DND-41 (cell line): Measurements from ENCODE around the gene LIME1.

ENCODE experiments used
- ATAC-seq: fragments of 200-7000 bp; cut with Tn5 transposase; 3 replicates; pipeline ENCODE4 v1.9.1; 2021; ENCODE audit warnings: low read depth; ENCODE audit not compliant: insufficient read depth
- DNase-seq: peaks from one replicate; pipeline ENCODE4 v3.0.0-alpha.2; 2020
- H2AFZ ChIP-seq: 2 replicates; pipeline ENCODE4 v1.6.0; 2012; ENCODE audit warnings: low read depth, low read length
- H3K27ac ChIP-seq: 2 replicates; pipeline ENCODE4 v1.5.1; 2012; ENCODE audit warnings: low read length, inconsistent platforms
- H3K27me3 ChIP-seq: fragments of 200-600 bp; sonication (generic); 2 replicates; pipeline ENCODE4 v1.6.0; 2012; ENCODE audit warnings: low read length, mild to moderate bottlenecking, inconsistent platforms; ENCODE audit not compliant: insufficient read depth, poor library complexity
- H3K36me3 ChIP-seq: 2 replicates; pipeline ENCODE4 v1.5.1; 2012; ENCODE audit warnings: low read length, inconsistent platforms; ENCODE audit not compliant: insufficient read depth
- H3K4me1 ChIP-seq: 2 replicates; pipeline ENCODE4 v1.5.1; 2012; ENCODE audit warnings: mild to moderate bottlenecking, low read length; ENCODE audit not compliant: insufficient read depth
- H3K4me2 ChIP-seq: 2 replicates; pipeline ENCODE4 v1.6.0; 2012; ENCODE audit warnings: mild to moderate bottlenecking, moderate library complexity, low read length, inconsistent platforms; ENCODE audit not compliant: insufficient read depth
- H3K4me3 ChIP-seq, 2 experiments: fragments of 200-600 bp in 1 of 2; shearing (Covaris generic) in 1 of 2; 2 replicates each; pipeline ENCODE4 v1.5.1; 2012 to 2016; ENCODE audit warnings: inconsistent platforms in 2 of 2, low read length in 2 of 2, mild to moderate bottlenecking in 2 of 2, low read depth in 1 of 2, moderate library complexity in 1 of 2
- H3K79me2 ChIP-seq: 2 replicates; pipeline ENCODE4 v1.6.0; 2012; ENCODE audit warnings: low read length, inconsistent platforms; ENCODE audit not compliant: insufficient read depth
- H3K9ac ChIP-seq: 2 replicates; pipeline ENCODE4 v1.6.0; 2012; ENCODE audit warnings: low read depth, mild to moderate bottlenecking, inconsistent platforms, low read length, moderate library complexity
- H3K9me3 ChIP-seq: 2 replicates; pipeline ENCODE4 v1.5.1; 2012; ENCODE audit warnings: low read length, moderate library complexity, mild to moderate bottlenecking, inconsistent platforms; ENCODE audit not compliant: insufficient read depth, severe bottlenecking
- H4K20me1 ChIP-seq: 2 replicates; pipeline ENCODE4 v1.6.0; 2012; ENCODE audit warnings: low read length; ENCODE audit not compliant: insufficient read depth
- EZH2 ChIP-seq: IDR thresholded peaks from 3 replicates; pipeline ENCODE4 v1.6.1; 2012; ENCODE audit warnings: borderline replicate concordance, low read depth, mild to moderate bottlenecking, moderate library complexity, low read length, inconsistent platforms; ENCODE audit not compliant: severe bottlenecking
- TF ChIP-seq, protein P1 (sequence below): IDR thresholded peaks from 2 replicates; pipeline ENCODE4 v1.5.1; 2012; ENCODE audit warnings: borderline replicate concordance, low read length, moderate library complexity, mild to moderate bottlenecking; ENCODE audit not compliant: poor library complexity, severe bottlenecking; ENCODE audit errors: extremely low read depth

Gene LIME1

GRCh38 chr20:63704749-63705117, 31.7 kb upstream of the LIME1 start:
- Histone ChIP-seq H3K79me2 (peaks cover 52% of the 10 kb centered on the region), H3K9ac (no peak overlapping the region), H3K4me3 (no peak overlapping the region), H3K4me1 (peaks cover 34% of the 10 kb centered on the region), H3K4me2 (no peak overlapping the region), H3K9me3 (no peaks in the 10 kb centered on the region), H3K27me3 (no peaks in the 10 kb centered on the region), H2AFZ (no peak overlapping the region), H3K36me3 (peaks cover 74% of the 10 kb centered on the region), H3K27ac (no peak overlapping the region), H4K20me1 (peaks cover 74% of the 10 kb centered on the region)
- DNase-seq = no peak
- TF ChIP-seq EZH2 = no peak
- TF ChIP-seq, protein P1, sequence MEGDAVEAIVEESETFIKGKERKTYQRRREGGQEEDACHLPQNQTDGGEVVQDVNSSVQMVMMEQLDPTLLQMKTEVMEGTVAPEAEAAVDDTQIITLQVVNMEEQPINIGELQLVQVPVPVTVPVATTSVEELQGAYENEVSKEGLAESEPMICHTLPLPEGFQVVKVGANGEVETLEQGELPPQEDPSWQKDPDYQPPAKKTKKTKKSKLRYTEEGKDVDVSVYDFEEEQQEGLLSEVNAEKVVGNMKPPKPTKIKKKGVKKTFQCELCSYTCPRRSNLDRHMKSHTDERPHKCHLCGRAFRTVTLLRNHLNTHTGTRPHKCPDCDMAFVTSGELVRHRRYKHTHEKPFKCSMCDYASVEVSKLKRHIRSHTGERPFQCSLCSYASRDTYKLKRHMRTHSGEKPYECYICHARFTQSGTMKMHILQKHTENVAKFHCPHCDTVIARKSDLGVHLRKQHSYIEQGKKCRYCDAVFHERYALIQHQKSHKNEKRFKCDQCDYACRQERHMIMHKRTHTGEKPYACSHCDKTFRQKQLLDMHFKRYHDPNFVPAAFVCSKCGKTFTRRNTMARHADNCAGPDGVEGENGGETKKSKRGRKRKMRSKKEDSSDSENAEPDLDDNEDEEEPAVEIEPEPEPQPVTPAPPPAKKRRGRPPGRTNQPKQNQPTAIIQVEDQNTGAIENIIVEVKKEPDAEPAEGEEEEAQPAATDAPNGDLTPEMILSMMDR = no peak
- ATAC-seq = no peak

DNA sequence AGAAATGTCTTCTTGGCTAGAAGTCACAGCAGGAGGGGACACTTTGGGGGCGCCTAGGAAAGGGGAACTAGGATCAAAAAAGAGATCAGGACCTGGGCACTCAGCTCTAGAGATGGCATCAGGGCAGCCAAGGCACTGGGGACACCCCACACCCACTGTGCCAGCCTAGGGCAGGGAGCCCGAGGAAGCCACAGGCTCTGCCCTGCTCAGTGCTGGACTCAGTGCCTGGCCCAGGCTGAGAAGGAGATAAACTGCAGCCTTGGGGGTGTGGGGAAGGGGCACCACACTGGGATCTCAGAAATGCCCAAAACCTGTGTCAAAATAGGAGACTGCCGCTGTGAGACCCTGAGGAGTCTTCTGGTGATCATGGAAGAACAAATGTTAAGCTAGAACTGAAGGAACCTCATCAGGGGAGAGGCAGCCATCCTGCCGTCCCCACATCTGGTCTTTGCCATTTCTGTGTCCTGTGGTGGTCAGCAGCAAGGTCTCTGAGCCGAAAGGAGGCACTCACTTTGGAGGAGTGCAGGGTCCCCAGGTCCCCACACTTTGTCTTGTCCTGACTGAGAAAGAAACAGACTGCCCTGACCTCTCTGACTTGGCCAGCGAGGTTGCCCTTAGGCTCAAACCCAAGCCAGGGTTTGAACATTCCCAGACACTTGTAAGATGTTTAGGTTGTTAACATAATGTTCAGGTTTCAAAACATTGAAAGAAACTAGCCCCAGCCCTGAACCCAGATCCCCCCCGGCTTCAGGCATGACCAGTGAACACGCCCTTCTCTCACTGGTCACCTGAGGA, 31.0 kb upstream of the LIME1 start:
- Histone ChIP-seq H4K20me1 (peaks cover 72% of the 10 kb centered on the region), H3K4me3 (peak overlapping the region in 1 of 2 experiments; percentile 84; a peak in 2 of 4 replicates), H3K9me3 (no peaks in the 10 kb centered on the region), H3K79me2 (peaks cover 57% of the 10 kb centered on the region), H2AFZ (no peak overlapping the region), H3K27ac (no peak overlapping the region), H3K36me3 (peaks cover 75% of the 10 kb centered on the region), H3K27me3 (no peaks in the 10 kb centered on the region), H3K4me2 (peak overlapping the region; percentile 97), H3K4me1 (peaks cover 40% of the 10 kb centered on the region), H3K9ac (peak overlapping the region; percentile 81; the same call in 1 of the 2 replicates)
- no peak for ATAC-seq
- DNase-seq = no peak
- TF ChIP-seq, protein P1 = no peak
- TF ChIP-seq EZH2 = no peak

GRCh38 chr20:63706027-63706695, 30.3 kb upstream of the LIME1 start:
- peaks cover 65% of the 10 kb centered on the region for H3K79me2 ChIP-seq
- peak overlapping the region; percentile 89 for H3K27ac ChIP-seq
- H3K9ac ChIP-seq = peak overlapping the region; percentile 81
- DNase-seq = no peak
- TF ChIP-seq, protein P1 = no peak
- TF ChIP-seq EZH2 = no peak
- H3K27me3 ChIP-seq = no peaks in the 10 kb centered on the region
- peaks cover 67% of the 10 kb centered on the region for H4K20me1 ChIP-seq
- H3K36me3 ChIP-seq = peaks cover 76% of the 10 kb centered on the region
- peak overlapping the region; percentile 97 for H3K4me2 ChIP-seq
- peak overlapping the region; percentile 59 to 84; a peak in 3 of 4 replicates for H3K4me3 ChIP-seq
- ATAC-seq = no peak
- peaks cover 45% of the 10 kb centered on the region for H3K4me1 ChIP-seq
- H2AFZ ChIP-seq = no peak overlapping the region
- H3K9me3 ChIP-seq = no peaks in the 10 kb centered on the region
